ENCODE data around the gene PGAP3. TPM values are rescaled to one million over a fixed set of nuclear protein-coding genes. Genes with fewer than 3 reads are reported as not detected.
A peak's percentile ranks its signal among the peaks of the same experiment; 100 is the strongest.

The PGAP3 gene
- total and polyA plus RNA-seq, 8 donors = 3.2 to 42.9 (median 16.3) TPM

GRCh38 chr17:39629898-39630297 lies 58.0 kb downstream of the PGAP3 start:
- Histone ChIP-seq H3K36me3 (no peaks in the 10 kb centered on the region), H3K27ac (no peak overlapping the region), H3K4me3 (no peak overlapping the region), H3K9me3 (no peaks in the 10 kb centered on the region), H3K4me1 (peaks cover 11 to 52% (median 41%) of the 10 kb centered on the region in 4 donors), H3K27me3 (peaks cover 10 to 86% (median 36%) of the 10 kb centered on the region in 3 donors)
- intact Hi-C loops (cut with DNase I; ENCODE audit: low total_unique reads) = loop anchor here (5.0 kb wide), 1 partner anchor 122 kb away; no protein-coding TSS in a partner anchor
- 72 to 91% (median 82%) methylated on average over 10 to 12 of the region's 12 CpGs for WGBS, 5 donors
- no peak for DNase-seq
- TF ChIP-seq POLR2A (IDR thresholded peaks at IDR 0.05) = no peak
- no peak for TF ChIP-seq POLR2AphosphoS5 (IDR thresholded peaks at IDR 0.05)
- TF ChIP-seq, protein P1, sequence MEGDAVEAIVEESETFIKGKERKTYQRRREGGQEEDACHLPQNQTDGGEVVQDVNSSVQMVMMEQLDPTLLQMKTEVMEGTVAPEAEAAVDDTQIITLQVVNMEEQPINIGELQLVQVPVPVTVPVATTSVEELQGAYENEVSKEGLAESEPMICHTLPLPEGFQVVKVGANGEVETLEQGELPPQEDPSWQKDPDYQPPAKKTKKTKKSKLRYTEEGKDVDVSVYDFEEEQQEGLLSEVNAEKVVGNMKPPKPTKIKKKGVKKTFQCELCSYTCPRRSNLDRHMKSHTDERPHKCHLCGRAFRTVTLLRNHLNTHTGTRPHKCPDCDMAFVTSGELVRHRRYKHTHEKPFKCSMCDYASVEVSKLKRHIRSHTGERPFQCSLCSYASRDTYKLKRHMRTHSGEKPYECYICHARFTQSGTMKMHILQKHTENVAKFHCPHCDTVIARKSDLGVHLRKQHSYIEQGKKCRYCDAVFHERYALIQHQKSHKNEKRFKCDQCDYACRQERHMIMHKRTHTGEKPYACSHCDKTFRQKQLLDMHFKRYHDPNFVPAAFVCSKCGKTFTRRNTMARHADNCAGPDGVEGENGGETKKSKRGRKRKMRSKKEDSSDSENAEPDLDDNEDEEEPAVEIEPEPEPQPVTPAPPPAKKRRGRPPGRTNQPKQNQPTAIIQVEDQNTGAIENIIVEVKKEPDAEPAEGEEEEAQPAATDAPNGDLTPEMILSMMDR (IDR thresholded peaks at IDR 0.05) = no peak
- no peak for TF ChIP-seq EP300 (IDR thresholded peaks at IDR 0.05)

DNA sequence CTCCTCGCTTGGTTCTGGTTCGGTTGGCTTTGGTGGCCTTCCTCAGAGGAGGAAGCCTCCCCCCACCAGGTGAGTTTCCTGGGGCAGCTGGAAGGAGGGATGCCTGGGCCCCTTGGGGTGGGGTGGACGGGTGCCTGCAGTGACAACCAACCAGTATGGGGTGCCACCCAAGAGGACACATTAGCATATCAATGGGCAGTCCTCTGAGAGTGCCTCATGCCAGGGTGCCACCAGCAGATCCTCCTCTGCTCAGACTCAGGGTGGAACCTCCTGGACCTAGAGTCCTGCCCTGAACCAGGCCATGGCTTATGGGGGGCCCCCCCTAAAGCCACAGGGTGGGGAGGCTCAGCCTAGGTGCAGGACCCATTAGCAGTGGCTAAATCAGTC lies 58.4 kb downstream of the PGAP3 start:
- intact Hi-C loops (cut with DNase I; ENCODE audit: low total_unique reads) = loop anchor here (5.0 kb wide), 1 partner anchor 123 kb away; no protein-coding TSS in a partner anchor
- Histone ChIP-seq H3K4me1 (peaks cover 11 to 52% (median 38%) of the 10 kb centered on the region in 4 donors), H3K27me3 (peaks cover 10 to 90% (median 39%) of the 10 kb centered on the region in 3 donors), H3K36me3 (no peaks in the 10 kb centered on the region), H3K27ac (peak overlapping the region in 1 of 5 donors; percentile 69), H3K4me3 (no peak overlapping the region), H3K9me3 (no peaks in the 10 kb centered on the region)
- WGBS, 5 donors = 37 to 65% (median 59%) methylated on average over 3 of the region's 3 CpGs
- no peak for TF ChIP-seq POLR2AphosphoS5 (IDR thresholded peaks at IDR 0.05)
- TF ChIP-seq, protein P1 (IDR thresholded peaks at IDR 0.05) = no peak
- no peak for TF ChIP-seq EP300 (IDR thresholded peaks at IDR 0.05)
- TF ChIP-seq POLR2A (IDR thresholded peaks at IDR 0.05) = no peak
- DNase-seq = no peak

DNA sequence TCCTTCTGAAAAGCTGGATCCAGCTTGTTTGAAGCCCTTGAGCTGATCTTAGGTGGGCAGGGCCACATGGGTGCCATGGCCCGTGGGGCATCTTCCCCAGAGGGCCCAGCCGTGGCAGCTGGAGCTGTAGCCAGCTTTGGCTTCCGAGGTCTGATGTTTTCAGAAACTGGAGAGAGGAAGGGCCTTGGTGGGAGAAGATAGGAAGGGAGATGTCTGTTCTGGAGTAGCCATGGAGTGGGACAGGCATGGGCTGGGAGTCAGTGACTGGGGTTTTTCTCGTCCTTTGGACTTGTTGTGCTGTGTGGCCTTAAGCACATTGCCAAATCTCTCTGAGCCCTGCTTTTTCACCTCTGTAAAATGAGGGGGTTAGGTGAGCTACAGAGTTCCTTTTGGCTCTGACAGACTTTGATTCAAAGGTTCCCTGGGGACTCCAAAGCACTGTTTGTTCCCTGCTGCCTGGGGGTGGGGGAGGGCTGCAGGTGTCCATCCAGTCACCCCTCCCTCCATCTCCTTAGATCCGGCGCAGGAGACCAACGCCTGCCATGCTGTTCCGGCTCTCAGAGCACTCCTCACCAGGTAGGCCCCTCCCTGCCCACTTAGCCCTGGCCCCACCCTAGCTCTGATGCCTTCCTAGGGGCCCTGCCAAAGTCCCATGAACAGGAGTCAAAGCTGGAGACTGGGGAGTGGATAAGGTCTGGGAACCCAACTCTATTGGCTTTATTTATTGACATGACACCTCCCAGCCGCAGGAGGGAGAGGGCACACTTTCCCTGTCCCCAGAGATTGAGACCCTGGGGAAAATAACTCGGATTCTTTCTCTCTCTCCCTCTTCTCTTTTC lies 59.0 kb downstream of the PGAP3 start:
- DNase-seq = peak; percentile 49 to 70
- H3K4me1 ChIP-seq = peaks cover 11 to 54% (median 36%) of the 10 kb centered on the region in 4 donors
- H3K27me3 ChIP-seq = peaks cover 10 to 96% (median 39%) of the 10 kb centered on the region in 3 donors
- H3K9me3 ChIP-seq = no peaks in the 10 kb centered on the region
- H3K36me3 ChIP-seq = no peaks in the 10 kb centered on the region
- intact Hi-C loops (cut with DNase I; ENCODE audit: low total_unique reads) = loop anchor here (5.0 kb wide), 1 partner anchor 123 kb away; no protein-coding TSS in a partner anchor
- H3K4me3 ChIP-seq = no peak overlapping the region
- peak overlapping the region in 3 of 5 donors; percentile 0 to 69 (median 46) for H3K27ac ChIP-seq
- WGBS, 5 donors = 32 to 65% (median 54%) methylated on average over 6 to 10 of the region's 10 CpGs
- TF ChIP-seq POLR2AphosphoS5 (IDR thresholded peaks at IDR 0.05) = no peak
- TF ChIP-seq, protein P1 (IDR thresholded peaks at IDR 0.05) = no peak

DNA sequence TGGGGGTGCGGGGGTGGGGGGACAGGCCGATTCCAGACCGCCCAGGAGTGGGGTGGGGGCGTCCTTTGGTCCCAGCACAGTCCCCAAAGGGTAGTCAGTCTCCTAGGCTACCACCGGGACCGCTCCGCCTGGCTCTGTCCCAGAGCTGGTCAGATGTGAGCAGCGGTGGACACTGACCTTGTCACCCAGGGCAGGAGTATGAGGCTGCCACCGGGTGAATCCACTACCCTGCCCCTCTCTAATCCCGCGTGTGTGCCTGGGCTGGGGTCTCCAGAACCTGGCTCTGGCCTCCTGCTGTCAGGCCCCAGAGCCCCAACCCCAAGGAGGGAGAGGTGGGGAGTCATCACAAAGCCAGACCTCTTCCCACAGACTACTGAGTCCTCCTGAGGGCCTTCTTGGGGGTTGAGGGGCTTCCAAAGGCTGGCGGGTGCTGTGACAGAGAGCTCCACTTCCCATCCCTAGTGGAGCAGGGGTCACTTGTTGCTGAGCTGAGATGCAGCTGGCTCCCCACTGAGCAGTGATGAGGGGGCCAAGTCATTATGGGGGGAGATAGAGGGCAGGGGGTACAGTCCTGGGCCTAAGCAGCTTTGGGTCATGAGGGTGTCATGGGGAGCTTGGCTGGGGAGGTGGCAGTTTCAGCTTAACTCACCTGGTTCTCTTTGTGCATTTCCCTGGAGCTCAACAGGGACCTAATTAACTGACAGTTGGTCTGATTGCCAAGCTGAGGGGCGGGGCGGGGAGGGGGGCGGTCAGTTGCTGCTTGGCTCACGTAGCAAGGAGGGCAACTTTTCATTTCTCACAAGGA lies 59.9 kb downstream of the PGAP3 start:
- Histone ChIP-seq H3K27ac (peak overlapping the region in 3 of 5 donors; percentile 7 to 69 (median 56)), H3K4me3 (peak overlapping the region in 3 of 4 donors; percentile 34 to 52 (median 37)), H3K9me3 (no peaks in the 10 kb centered on the region), H3K4me1 (peaks cover 11 to 54% (median 43%) of the 10 kb centered on the region in 4 donors), H3K36me3 (no peaks in the 10 kb centered on the region), H3K27me3 (peaks cover 10 to 93% (median 39%) of the 10 kb centered on the region in 3 donors)
- 28 to 59% (median 39%) methylated on average over 9 to 16 of the region's 16 CpGs for WGBS, 5 donors
- DNase-seq = peak in 1 of 2 donors; percentile 62
- TF ChIP-seq POLR2A (IDR thresholded peaks at IDR 0.05) = no peak
- TF ChIP-seq, protein P1 (IDR thresholded peaks at IDR 0.05) = no peak
- no peak for TF ChIP-seq EP300 (IDR thresholded peaks at IDR 0.05)
- TF ChIP-seq POLR2AphosphoS5 (IDR thresholded peaks at IDR 0.05) = no peak
- intact Hi-C loops (cut with DNase I; ENCODE audit: low total_unique reads) = loop anchor here (5.0 kb wide), 1 partner anchor 124 kb away; no protein-coding TSS in a partner anchor
